ENCODE measurements around the gene SCO2.

SCO2 gene

DNA sequence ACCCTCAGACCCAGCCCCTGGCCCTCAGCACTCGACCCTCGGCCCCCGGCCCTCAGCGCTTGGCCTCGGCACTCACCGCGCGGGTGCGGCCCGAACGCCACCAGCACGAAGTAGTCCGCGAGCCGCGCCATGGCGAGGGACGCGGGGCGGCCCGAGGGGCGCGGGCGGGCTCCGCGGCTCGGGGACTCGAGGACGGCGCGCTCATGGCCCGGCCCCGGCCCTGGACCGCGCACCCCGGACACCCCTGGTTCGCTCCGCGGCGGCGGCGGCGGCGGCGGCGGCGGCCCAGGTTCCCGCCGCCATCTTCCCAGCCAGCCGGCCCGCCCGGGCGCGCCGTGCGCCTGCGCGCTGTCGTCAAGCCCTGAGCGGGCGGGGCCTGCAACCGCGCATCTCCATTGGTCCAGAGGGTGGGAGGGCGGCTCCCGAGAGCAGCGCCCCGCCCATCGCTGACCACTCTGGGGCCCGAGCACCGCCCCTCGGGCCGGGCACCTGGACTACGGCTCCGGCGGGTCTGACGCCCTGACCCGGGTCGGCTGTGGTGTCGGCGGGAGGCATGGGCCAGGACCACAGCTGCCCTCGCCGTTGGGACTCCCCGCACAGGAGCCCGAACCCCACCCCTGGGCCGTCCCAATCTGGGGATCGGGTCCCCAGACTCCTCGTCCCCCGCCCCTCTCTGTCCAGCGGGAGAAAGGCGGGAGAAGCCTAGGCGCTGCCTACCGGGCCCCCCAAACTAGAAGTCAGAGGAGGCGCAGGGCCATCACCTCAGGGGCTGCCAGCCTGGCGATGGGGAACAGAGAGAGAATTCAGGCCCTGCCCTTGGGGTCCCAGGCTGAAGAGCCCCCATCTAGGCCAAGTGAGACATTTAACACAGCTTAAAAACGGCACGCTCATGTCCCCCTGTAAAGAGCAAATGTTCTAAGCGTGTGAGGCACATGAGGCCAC lies 50.4 kb downstream of the SCO2 start, which contains the start of gene SBF1:
SBF1 (minus strand) TSS at position 326 of the 942 bp plus-strand sequence; CDS start at position 131, 195 bp downstream.
- DNase-seq: peak; percentile 86 to 88

DNA sequence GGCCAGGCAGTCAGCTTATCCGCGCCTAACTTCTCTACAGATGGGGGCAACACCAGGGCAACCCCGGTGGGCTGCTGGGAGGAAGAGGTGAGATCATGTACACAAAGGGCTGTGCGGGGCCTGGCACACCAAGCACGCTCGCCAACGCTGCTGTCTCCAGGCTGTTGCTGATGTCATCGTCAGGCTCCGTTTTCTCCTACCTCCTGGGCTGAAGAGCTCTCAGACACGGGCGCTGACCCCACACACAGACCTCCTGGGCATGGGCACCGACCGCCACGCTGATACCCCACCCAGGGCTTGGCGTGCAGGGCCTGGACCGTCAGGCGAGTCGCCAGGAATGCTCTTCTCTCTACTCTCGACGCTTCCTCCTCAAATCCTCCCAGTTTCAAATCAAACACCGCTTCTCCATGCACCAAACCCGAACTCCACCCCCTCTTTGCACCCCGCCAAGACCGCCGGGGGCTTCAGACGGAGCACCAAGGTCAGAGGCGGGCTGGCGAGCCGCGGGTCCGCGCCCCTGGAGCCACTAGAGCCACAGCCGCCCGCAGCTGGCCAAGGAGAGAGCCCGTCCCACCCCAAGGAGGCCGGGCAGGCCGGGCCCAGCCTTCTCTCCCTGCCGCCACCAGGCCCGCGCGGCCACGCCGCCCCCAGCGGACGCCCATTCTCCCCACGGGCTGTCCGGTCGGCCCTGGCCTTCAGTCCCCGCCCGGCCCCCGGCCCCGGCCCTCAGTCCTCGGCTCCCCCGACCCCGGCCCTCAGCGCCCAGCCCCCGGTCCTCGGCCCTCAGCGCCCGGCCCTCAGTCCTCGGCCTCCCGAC lies 51.3 kb downstream of the SCO2 start:
- DNase-seq: no peak
